HEK293T (cell line): ENCODE results near the gene UBAP2L.
"Not testable (repeated sequence)": the region's sequence is repeated elsewhere in the genome, so short reads cannot be mapped to it uniquely, and the experiment has no call there.

Source experiments
- CTCF ChIA-PET: fragments of 350-600 bp; formaldehyde crosslinking; extraction: SDS; loops from one replicate; lab custom pipeline; 2021; ENCODE audit warnings: antibody characterized with exemption, inconsistent platforms; lab: Yijun Ruan, JAX
- POLR2A ChIA-PET: fragments of 350-600 bp; formaldehyde crosslinking; extraction: SDS; loops from one replicate; lab custom pipeline; 2020; ENCODE audit warnings: antibody characterized with exemption, inconsistent platforms; lab: Yijun Ruan, JAX
- DNase-seq: peaks from one replicate; pipeline ENCODE4 v3.0.0; 2012; ENCODE audit warnings: mixed read lengths; ENCODE audit errors: extremely low spot score
- ARNT ChIP-seq: fragments of 450-650 bp; IDR thresholded peaks from 2 replicates; pipeline ENCODE4 v1.6.1; 2017; ENCODE audit warnings: mild to moderate bottlenecking
- BHLHE40 ChIP-seq: fragments of 450-650 bp; IDR thresholded peaks from 2 replicates; pipeline ENCODE4 v1.6.1; 2016; ENCODE audit warnings: mild to moderate bottlenecking, moderate library complexity, borderline replicate concordance
- CTBP1 ChIP-seq: fragments of 450-650 bp; IDR thresholded peaks from 2 replicates; pipeline ENCODE4 v1.6.1; 2016; ENCODE audit warnings: borderline replicate concordance
- FOXA1 ChIP-seq: fragments of 450-650 bp; IDR thresholded peaks from 2 replicates; pipeline ENCODE4 v1.6.1; 2016; ENCODE audit warnings: mild to moderate bottlenecking
- FOXK2 ChIP-seq: fragments of 450-650 bp; IDR thresholded peaks from 2 replicates; pipeline ENCODE4 v1.6.1; 2016; ENCODE audit warnings: mild to moderate bottlenecking
- FOXM1 ChIP-seq: fragments of 450-650 bp; IDR thresholded peaks from 2 replicates; pipeline ENCODE4 v1.6.1; 2017; ENCODE audit warnings: mild to moderate bottlenecking, borderline replicate concordance
- HDGF ChIP-seq: fragments of 450-650 bp; IDR thresholded peaks from 2 replicates; pipeline ENCODE4 v1.6.1; 2017; ENCODE audit warnings: antibody characterized with exemption, borderline replicate concordance
- L3MBTL2 ChIP-seq: fragments of 450-650 bp; conservative IDR thresholded peaks from 2 replicates; pipeline ENCODE4 v1.6.1; 2016; ENCODE audit warnings: mild to moderate bottlenecking
- LEF1 ChIP-seq: fragments of 450-650 bp; IDR thresholded peaks from 2 replicates; pipeline ENCODE4 v1.6.1; 2017; ENCODE audit warnings: mild to moderate bottlenecking, borderline replicate concordance
- NFRKB ChIP-seq: fragments of 450-650 bp; IDR thresholded peaks from 2 replicates; pipeline ENCODE4 v1.6.1; 2016; ENCODE audit warnings: mild to moderate bottlenecking, moderate library complexity
- PKNOX1 ChIP-seq: fragments of 450-650 bp; IDR thresholded peaks from 2 replicates; pipeline ENCODE4 v1.6.1; 2016
- SP1 ChIP-seq: fragments of 450-650 bp; IDR thresholded peaks from 2 replicates; pipeline ENCODE4 v1.6.1; 2017
- SUZ12 ChIP-seq: fragments of 450-650 bp; IDR thresholded peaks from 2 replicates; pipeline ENCODE4 v1.6.1; 2016; ENCODE audit warnings: mild to moderate bottlenecking
- TARDBP ChIP-seq: fragments of 450-650 bp; IDR thresholded peaks from 2 replicates; pipeline ENCODE4 v1.6.1; 2016
- ZNF384 ChIP-seq: fragments of 450-650 bp; IDR thresholded peaks from 2 replicates; pipeline ENCODE4 v1.6.1; 2016

The UBAP2L gene

GRCh38 chr1:154313066-154313356 lies 92.3 kb downstream of the UBAP2L start:
- TF ChIP-seq FOXM1 (no peak), FOXA1 (no peak), CTBP1 (no peak), NFRKB (no peak), FOXK2 (no peak), ZNF384 (no peak), BHLHE40 (no peak), LEF1 (no peak), TARDBP (no peak), SP1 (no peak)
- ChIA-PET POLR2A (no interaction called here), CTCF (no interaction called here)
- no peak for DNase-seq

- DNase-seq, POLR2A ChIA-PET, CTCF ChIA-PET: not testable (repeated sequence)
Measured at GRCh38 chr1:154314226-154314625, 93.5 kb downstream of the UBAP2L start.

- TF ChIP-seq HDGF, result no peak
- no peak for TF ChIP-seq SUZ12
- TF ChIP-seq FOXK2, result no peak
- TF ChIP-seq LEF1, result no peak
- no peak for TF ChIP-seq CTBP1
- CTCF ChIA-PET, result no interaction called here
- POLR2A ChIA-PET, result no interaction called here
- no peak for DNase-seq
Measured at GRCh38 chr1:154316704-154317103, 95.9 kb downstream of the UBAP2L start.

- ChIA-PET CTCF (no interaction called here), POLR2A (no interaction called here)
- no peak for TF ChIP-seq SP1
- no peak for TF ChIP-seq L3MBTL2
- no peak for TF ChIP-seq NFRKB
- no peak for TF ChIP-seq BHLHE40
- TF ChIP-seq FOXK2, result no peak
- TF ChIP-seq LEF1, result no peak
- TF ChIP-seq FOXA1, result no peak
- no peak for TF ChIP-seq PKNOX1
- TF ChIP-seq HDGF, result no peak
- no peak for TF ChIP-seq TARDBP
- no peak for TF ChIP-seq ARNT
- no peak for TF ChIP-seq CTBP1
- DNase-seq, result no peak
Measured at GRCh38 chr1:154318386-154318785, 97.6 kb downstream of the UBAP2L start.
